Measurements from ENCODE around the gene LY6G5C. TPM values are rescaled to one million over a fixed set of nuclear protein-coding genes. Genes with fewer than 3 reads are reported as not detected.

Gene LY6G5C
- total and polyA plus RNA-seq, 2 of the 13 experiments (the other 11 are each of a cell fraction or from before 2014, with no cell fraction given), result 0.33 to 0.55 TPM

GRCh38 chr6:31660381-31661261, 20.2 kb downstream of the LY6G5C start, which contains the start of gene C6orf47 (continued):
- no peak; the same call in 1 of the 2 replicates for TF ChIP-seq ZXDC (CRISPR knock-in tag; IDR thresholded peaks at IDR 0.05)
- TF ChIP-seq ZEB1 (IDR thresholded peaks at IDR 0.05; ENCODE audit: insufficient replicate concordance, low read depth), result no peak
- TF ChIP-seq ZNF441 (CRISPR knock-in tag; IDR thresholded peaks at IDR 0.05; ENCODE audit: borderline replicate concordance), result peak; percentile 36; the same call in 1 of the 2 replicates
- TF ChIP-seq, protein P1, sequence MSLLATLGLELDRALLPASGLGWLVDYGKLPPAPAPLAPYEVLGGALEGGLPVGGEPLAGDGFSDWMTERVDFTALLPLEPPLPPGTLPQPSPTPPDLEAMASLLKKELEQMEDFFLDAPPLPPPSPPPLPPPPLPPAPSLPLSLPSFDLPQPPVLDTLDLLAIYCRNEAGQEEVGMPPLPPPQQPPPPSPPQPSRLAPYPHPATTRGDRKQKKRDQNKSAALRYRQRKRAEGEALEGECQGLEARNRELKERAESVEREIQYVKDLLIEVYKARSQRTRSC (CRISPR knock-in tag; IDR thresholded peaks at IDR 0.05; ENCODE audit: low read depth), result peak; percentile 68; the same call in 1 of the 2 replicates
- TF ChIP-seq ZNF761 (CRISPR knock-in tag; conservative IDR thresholded peaks at IDR 0.05), result peak; percentile 81
- no peak for TF ChIP-seq SMARCE1 (IDR thresholded peaks at IDR 0.05; ENCODE audit: borderline replicate concordance)
- TF ChIP-seq CREBL2 (CRISPR knock-in tag; IDR thresholded peaks at IDR 0.05; ENCODE audit: borderline replicate concordance), result no peak
- no peak; the same call in 1 of the 2 replicates for TF ChIP-seq ZBTB42 (CRISPR knock-in tag; IDR thresholded peaks at IDR 0.05)
- TF ChIP-seq FOXM1 (CRISPR knock-in tag; IDR thresholded peaks at IDR 0.05), result no peak
- TF ChIP-seq ZNF296 (CRISPR knock-in tag; conservative IDR thresholded peaks at IDR 0.05), result no peak
- TF ChIP-seq BRCA1 (CRISPR knock-in tag; IDR thresholded peaks at IDR 0.05), result peak; percentile 86
- TF ChIP-seq ZBTB20 (CRISPR knock-in tag; IDR thresholded peaks at IDR 0.05; ENCODE audit: borderline replicate concordance, low read depth), result peak; percentile 70; the same call in 1 of the 2 replicates
- TF ChIP-seq ZFP37 (CRISPR knock-in tag; IDR thresholded peaks at IDR 0.05; ENCODE audit: borderline replicate concordance), result no peak
- 0 out of 2 replicates have a peak, but pooled peaks have one; percentile 19 for TF ChIP-seq PPARG (CRISPR knock-in tag; conservative IDR thresholded peaks at IDR 0.05)
- TF ChIP-seq PBX2 (CRISPR knock-in tag; IDR thresholded peaks at IDR 0.05), result no peak
- TF ChIP-seq JUND (CRISPR knock-in tag; IDR thresholded peaks at IDR 0.05), result no peak; the same call in 1 of the 2 replicates
- no peak; the same call in 1 of the 2 replicates for TF ChIP-seq MXD1 (CRISPR knock-in tag; IDR thresholded peaks at IDR 0.05)
- no peak for TF ChIP-seq TCF12 (IDR thresholded peaks at IDR 0.05)
- TF ChIP-seq TCF12 (CRISPR knock-in tag; IDR thresholded peaks at IDR 0.05), result no peak; the same call in 1 of the 2 replicates
- no peak for TF ChIP-seq JUN (CRISPR knock-in tag; IDR thresholded peaks at IDR 0.05)
- TF ChIP-seq, protein P2, sequence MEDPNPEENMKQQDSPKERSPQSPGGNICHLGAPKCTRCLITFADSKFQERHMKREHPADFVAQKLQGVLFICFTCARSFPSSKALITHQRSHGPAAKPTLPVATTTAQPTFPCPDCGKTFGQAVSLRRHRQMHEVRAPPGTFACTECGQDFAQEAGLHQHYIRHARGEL (CRISPR knock-in tag; IDR thresholded peaks at IDR 0.05), result no peak; the same call in 1 of the 2 replicates
- TF ChIP-seq, protein P3, sequence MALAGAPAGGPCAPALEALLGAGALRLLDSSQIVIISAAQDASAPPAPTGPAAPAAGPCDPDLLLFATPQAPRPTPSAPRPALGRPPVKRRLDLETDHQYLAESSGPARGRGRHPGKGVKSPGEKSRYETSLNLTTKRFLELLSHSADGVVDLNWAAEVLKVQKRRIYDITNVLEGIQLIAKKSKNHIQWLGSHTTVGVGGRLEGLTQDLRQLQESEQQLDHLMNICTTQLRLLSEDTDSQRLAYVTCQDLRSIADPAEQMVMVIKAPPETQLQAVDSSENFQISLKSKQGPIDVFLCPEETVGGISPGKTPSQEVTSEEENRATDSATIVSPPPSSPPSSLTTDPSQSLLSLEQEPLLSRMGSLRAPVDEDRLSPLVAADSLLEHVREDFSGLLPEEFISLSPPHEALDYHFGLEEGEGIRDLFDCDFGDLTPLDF (CRISPR knock-in tag; IDR thresholded peaks at IDR 0.05), result peak; percentile 90
- TF ChIP-seq ZNF556 (CRISPR knock-in tag; IDR thresholded peaks at IDR 0.05; ENCODE audit: borderline replicate concordance), result 0 out of 2 replicates have a peak, but pooled peaks have one; percentile 82
